ENCODE data around the gene LPO.
A peak's percentile ranks its signal among the peaks of the same experiment; 100 is the strongest.

The LPO gene

GRCh38 chr17:58315281-58315711, 76.9 kb downstream of the LPO start:
- H3K9me3 Mint-ChIP-seq: no peaks in the 10 kb centered on the region
- no peak for TF ChIP-seq CTCF (IDR thresholded peaks at IDR 0.05)
- peaks cover 16% of the 10 kb centered on the region for H3K36me3 Mint-ChIP-seq (ENCODE audit: low read depth)
- no peak overlapping the region for H3K4me3 Mint-ChIP-seq
- DNase-seq: no peak
- H3K27me3 Mint-ChIP-seq (ENCODE audit: low read depth, poor library complexity): peaks cover 10% of the 10 kb centered on the region
- H3K27ac Mint-ChIP-seq: no peak overlapping the region
- peaks cover 24% of the 10 kb centered on the region for H3K4me1 Mint-ChIP-seq

GRCh38 chr17:58315750-58316149, 77.4 kb downstream of the LPO start:
- no peak overlapping the region for H3K4me3 Mint-ChIP-seq
- no peak for TF ChIP-seq CTCF (IDR thresholded peaks at IDR 0.05)
- no peaks in the 10 kb centered on the region for H3K9me3 Mint-ChIP-seq
- peaks cover 10% of the 10 kb centered on the region for H3K27me3 Mint-ChIP-seq (ENCODE audit: low read depth, poor library complexity)
- H3K36me3 Mint-ChIP-seq (ENCODE audit: low read depth): peaks cover 16% of the 10 kb centered on the region
- peaks cover 24% of the 10 kb centered on the region for H3K4me1 Mint-ChIP-seq
- DNase-seq: no peak
- H3K27ac Mint-ChIP-seq: no peak overlapping the region

- peaks cover 16% of the 10 kb centered on the region for H3K36me3 Mint-ChIP-seq (ENCODE audit: low read depth)
- no peak for DNase-seq
- H3K27me3 Mint-ChIP-seq (ENCODE audit: low read depth, poor library complexity): peaks cover 10% of the 10 kb centered on the region
- H3K4me1 Mint-ChIP-seq: peaks cover 24% of the 10 kb centered on the region
- no peaks in the 10 kb centered on the region for H3K9me3 Mint-ChIP-seq
- peak overlapping the region; percentile 16 for H3K27ac Mint-ChIP-seq
- no peak for TF ChIP-seq CTCF (IDR thresholded peaks at IDR 0.05)
- no peak overlapping the region for H3K4me3 Mint-ChIP-seq
Measured at GRCh38 chr17:58316260-58316960, 78.0 kb downstream of the LPO start.

- Mint-ChIP-seq H3K27ac (peak overlapping the region; percentile 51), H3K36me3 (ENCODE audit: low read depth) (peaks cover 27% of the 10 kb centered on the region), H3K4me1 (peaks cover 33% of the 10 kb centered on the region), H3K9me3 (no peaks in the 10 kb centered on the region), H3K27me3 (ENCODE audit: low read depth, poor library complexity) (peaks cover 8% of the 10 kb centered on the region), H3K4me3 (no peak overlapping the region)
- TF ChIP-seq CTCF (IDR thresholded peaks at IDR 0.05): peak; percentile 67
- peak; percentile 47 for DNase-seq
Measured at GRCh38 chr17:58317421-58318064, 79.2 kb downstream of the LPO start.

- no peak for TF ChIP-seq CTCF (IDR thresholded peaks at IDR 0.05)
- Mint-ChIP-seq H3K27me3 (ENCODE audit: low read depth, poor library complexity) (peaks cover 6% of the 10 kb centered on the region), H3K36me3 (ENCODE audit: low read depth) (peaks cover 27% of the 10 kb centered on the region), H3K27ac (no peak overlapping the region), H3K4me3 (no peak overlapping the region), H3K4me1 (peaks cover 32% of the 10 kb centered on the region), H3K9me3 (no peaks in the 10 kb centered on the region)
- no peak for DNase-seq
Measured at GRCh38 chr17:58318065-58318481, 79.7 kb downstream of the LPO start.

Data from nephron progenitor cell (in vitro differentiated cells).